ENCODE results near the gene PDE6A. TPM values are rescaled to one million over a fixed set of nuclear protein-coding genes. Genes with fewer than 3 reads are reported as not detected.
"Not testable (repeated sequence)": the region's sequence is repeated elsewhere in the genome, so short reads cannot be mapped to it uniquely, and the experiment has no call there.

PDE6A gene
- total RNA-seq, 1 experiment from 2014 or later, result 0.12 TPM

DNA sequence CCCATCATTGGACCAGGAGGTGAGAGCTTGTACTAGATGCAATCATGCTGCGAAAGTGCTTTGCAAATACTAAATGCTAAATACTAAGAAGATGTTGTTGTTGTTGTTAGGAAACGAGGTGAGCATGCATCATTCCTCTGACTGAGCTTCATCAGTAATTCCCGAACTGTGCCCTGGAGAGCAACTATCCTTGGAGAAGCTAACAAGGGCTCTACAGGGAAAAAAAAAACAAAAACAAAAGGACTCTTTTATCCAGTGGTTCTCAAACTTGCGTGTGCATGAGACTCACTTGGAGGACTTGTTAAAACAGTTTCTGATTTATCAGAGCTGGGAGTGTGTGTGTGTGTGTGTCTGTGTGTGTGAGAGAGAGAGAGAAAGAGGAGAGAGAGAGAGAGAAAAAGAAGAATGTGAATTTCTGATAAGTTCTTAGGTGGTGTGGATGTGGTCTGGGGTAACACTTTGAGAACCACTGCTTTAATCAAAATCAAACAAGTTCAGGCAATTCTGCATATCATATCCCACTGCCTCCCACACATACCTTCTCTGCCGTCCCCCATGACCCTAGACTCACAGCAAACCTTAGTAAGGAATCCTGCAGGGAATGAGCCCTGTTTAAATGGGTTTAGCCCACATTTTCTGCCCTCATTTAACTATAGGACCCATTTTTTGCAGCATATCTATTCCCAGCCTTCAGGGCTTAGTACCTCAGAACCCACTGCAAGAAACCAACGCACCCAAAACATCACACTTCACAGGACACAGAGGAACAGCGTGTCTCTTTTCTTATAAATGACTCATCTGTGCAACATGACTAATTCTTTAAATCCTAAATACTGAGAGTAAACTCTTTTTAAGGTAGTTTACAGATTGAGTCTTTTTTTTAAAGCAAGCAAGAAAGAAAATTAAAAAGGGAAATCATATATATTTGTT lies 48.9 kb downstream of the PDE6A start:
- peak; percentile 44 for DNase-seq (ENCODE audit: low read depth)

- no peak for DNase-seq (ENCODE audit: low read depth)
Measured at GRCh38 chr5:149894237-149894636, 50.4 kb downstream of the PDE6A start.

GRCh38 chr5:149893403-149893931 lies 51.1 kb downstream of the PDE6A start:
- DNase-seq (ENCODE audit: low read depth), result no peak

- DNase-seq (ENCODE audit: low read depth), result no peak
Measured at GRCh38 chr5:149892594-149892993, 52.0 kb downstream of the PDE6A start.

DNA sequence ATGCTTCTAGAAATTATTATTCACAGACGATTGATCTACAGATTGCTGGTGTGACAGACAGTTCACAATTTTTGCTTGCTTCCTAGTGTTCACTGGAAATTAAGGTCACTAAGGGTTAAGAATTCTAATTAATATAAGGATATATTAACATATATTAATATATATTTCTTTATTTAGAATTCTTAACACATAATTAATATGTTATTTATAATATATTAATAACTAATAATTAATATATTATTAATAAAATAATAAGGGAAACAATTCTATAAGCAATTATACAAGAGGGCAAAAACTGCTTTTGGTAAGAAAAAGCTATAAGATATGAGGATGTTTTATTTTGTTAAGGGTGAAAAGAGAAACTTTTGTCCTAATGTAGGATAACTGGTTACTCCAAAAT lies 56.3 kb downstream of the PDE6A start:
- no peak for DNase-seq (ENCODE audit: low read depth)

- peak; percentile 89 for DNase-seq (ENCODE audit: low read depth)
Measured at GRCh38 chr5:149887622-149888183, 56.9 kb downstream of the PDE6A start.

- peak; percentile 73 for DNase-seq (ENCODE audit: low read depth)
Measured at GRCh38 chr5:149886692-149887470, 57.7 kb downstream of the PDE6A start.

- DNase-seq (ENCODE audit: low read depth), result peak; percentile 89
Measured at GRCh38 chr5:149886060-149886459, 58.5 kb downstream of the PDE6A start.

DNA sequence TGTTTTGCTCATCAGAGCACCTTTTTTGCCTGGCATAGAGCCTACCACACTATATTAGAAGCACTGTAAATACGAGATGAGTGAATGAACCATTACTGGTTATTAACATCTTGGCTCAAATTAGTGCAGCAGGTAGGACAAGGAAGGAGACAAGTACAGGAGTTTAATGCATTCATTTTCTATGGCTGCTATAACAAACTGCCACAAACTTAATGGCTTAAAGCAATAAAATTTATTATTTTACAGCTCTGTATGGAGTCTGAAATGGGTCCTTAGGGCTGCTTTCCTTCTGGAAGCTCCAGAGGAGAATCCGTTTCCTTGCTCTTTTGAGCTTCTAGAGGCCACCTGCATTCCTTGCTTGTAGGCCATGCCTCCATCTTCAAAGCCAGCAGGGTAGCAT lies 59.1 kb downstream of the PDE6A start:
- no peak for DNase-seq (ENCODE audit: low read depth)

DNA sequence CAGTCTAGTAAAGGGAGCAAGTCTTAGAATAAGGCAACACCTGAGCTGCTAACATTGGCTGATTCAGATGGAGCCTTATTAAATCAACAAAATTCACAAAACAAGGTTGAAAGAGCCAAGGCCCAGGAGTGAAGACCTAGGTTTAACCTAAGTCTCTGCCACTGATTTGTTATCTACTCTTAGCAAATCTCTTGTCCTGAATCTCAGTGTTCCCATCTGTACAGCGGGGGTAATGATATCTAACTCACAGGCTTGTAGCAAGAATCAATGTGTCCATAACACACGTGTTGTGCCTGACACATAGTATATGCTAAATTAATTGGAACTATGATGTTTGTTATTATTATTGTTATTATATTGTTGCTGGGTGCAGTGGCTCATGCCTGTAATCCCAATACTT lies 61.0 kb downstream of the PDE6A start:
- no peak for DNase-seq (ENCODE audit: low read depth)

GRCh38 chr5:149882633-149883032 lies 62.0 kb downstream of the PDE6A start:
- not testable (repeated sequence) for DNase-seq (ENCODE audit: low read depth)

GRCh38 chr5:149881874-149882273 lies 62.7 kb downstream of the PDE6A start:
- no peak for DNase-seq (ENCODE audit: low read depth)

GRCh38 chr5:149881069-149881622 lies 63.4 kb downstream of the PDE6A start:
- DNase-seq (ENCODE audit: low read depth), result no peak

DNA sequence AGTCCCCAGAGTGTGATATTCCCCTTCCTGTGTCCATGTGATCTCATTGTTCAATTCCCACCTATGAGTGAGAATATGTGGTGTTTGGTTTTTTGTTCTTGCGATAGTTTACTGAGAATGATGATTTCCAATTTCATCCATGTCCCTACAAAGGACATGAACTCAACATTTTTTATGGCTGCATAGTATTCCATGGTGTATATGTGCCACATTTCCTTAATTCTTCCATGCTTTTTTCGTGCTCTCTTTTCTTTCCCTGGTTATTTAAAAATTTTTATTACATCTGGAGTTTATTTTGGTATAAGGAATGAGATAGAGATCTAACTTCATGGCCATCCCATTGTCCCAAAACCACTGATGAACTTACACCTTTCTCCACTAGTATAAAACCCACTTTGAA lies 65.0 kb downstream of the PDE6A start:
- DNase-seq (ENCODE audit: low read depth), result not testable (repeated sequence)

DNA sequence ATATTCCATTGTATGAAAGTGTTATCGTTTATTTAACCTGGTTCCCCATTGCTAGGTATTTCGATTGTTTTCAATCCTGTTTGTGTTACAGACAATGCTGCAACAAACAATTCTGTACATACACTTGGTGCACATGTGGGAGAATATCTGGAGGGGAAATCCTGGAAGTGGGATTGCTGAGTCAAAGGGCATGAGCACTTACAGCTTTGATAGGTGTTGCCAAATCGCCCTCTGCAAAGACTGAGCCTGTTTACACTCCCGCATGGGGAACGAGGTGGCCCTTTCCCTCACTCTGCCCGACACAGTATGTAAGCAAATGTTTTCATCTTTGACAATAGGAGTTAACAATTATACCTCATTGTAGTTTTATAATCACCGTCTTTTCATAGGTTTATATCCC lies 66.2 kb downstream of the PDE6A start:
- DNase-seq (ENCODE audit: low read depth), result no peak

DNA sequence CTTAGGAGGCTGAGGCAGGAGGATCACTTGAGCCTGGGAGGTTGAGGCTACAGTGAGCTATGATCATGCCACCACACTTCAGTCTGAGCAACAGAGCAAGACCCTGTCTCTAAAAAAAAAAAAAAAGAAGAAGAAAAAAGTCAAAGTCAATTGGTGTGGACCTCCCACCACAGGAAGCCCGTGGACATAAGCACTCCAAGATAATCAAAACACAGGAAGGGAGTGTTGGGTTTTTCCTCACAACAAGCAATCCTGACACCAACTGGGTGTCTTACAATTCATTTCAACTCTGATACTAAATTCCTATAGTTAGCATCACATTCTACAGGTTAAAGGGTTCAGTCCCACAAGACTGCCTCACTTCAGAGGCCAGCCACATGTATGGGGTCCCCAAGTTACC lies 70.7 kb downstream of the PDE6A start:
- DNase-seq (ENCODE audit: low read depth), result no peak

GRCh38 chr5:149872351-149873040 lies 72.1 kb downstream of the PDE6A start:
- no peak for DNase-seq (ENCODE audit: low read depth)

GRCh38 chr5:149871471-149871870 lies 73.1 kb downstream of the PDE6A start:
- no peak for DNase-seq (ENCODE audit: low read depth)

DNA sequence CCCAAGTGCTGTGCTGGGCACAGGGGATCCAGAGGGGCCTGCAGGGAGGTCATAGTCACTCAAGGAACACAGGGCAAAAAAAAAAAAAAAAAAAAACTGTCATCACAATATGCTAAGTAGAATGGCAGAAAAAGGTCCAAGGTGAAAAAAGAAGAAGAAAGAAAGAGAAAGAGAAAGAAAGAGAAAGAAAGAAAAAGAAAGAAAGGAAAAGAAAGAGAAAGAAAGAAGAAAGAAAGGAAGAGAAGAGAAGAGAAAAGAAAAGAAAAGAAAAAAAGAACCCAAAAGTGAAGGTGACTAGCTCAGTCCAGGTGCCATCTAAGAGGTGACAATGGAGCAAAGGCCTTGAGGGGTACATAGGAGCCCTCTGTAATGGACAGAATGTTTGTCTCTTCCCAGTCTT lies 73.9 kb downstream of the PDE6A start:
- DNase-seq (ENCODE audit: low read depth), result no peak

GRCh38 chr5:149870232-149870631 lies 74.4 kb downstream of the PDE6A start:
- no peak for DNase-seq (ENCODE audit: low read depth)

GRCh38 chr5:149869411-149869821 lies 75.2 kb downstream of the PDE6A start:
- no peak for DNase-seq (ENCODE audit: low read depth)
